Measurements from ENCODE around the gene MAP3K6.

The MAP3K6 gene

GRCh38 chr1:27368869-27369582, 2.3 kb upstream of the MAP3K6 start:
- Mint-ChIP-seq H3K4me3 (peak overlapping the region; percentile 42), H3K4me1 (peaks cover 62% of the 10 kb centered on the region), H3K27ac (peak overlapping the region; percentile 52), H3K27me3 (no peaks in the 10 kb centered on the region), H3K9me3 (no peaks in the 10 kb centered on the region), H3K36me3 (no peaks in the 10 kb centered on the region)
- no peak for ATAC-seq

GRCh38 chr1:27367160-27367650, 444 bp upstream of the MAP3K6 start:
- H3K4me3 Mint-ChIP-seq = peak overlapping the region; percentile 78
- H3K9me3 Mint-ChIP-seq = no peaks in the 10 kb centered on the region
- no peaks in the 10 kb centered on the region for H3K36me3 Mint-ChIP-seq
- peak overlapping the region; percentile 36 for H3K27ac Mint-ChIP-seq
- ATAC-seq = no peak
- peaks cover 62% of the 10 kb centered on the region for H3K4me1 Mint-ChIP-seq
- H3K27me3 Mint-ChIP-seq = no peaks in the 10 kb centered on the region

- ATAC-seq = peak; percentile 75
- H3K27ac Mint-ChIP-seq = peak overlapping the region; percentile 83
- H3K36me3 Mint-ChIP-seq = no peaks in the 10 kb centered on the region
- no peaks in the 10 kb centered on the region for H3K9me3 Mint-ChIP-seq
- H3K27me3 Mint-ChIP-seq = no peaks in the 10 kb centered on the region
- peaks cover 56% of the 10 kb centered on the region for H3K4me1 Mint-ChIP-seq
- peak overlapping the region; percentile 93 for H3K4me3 Mint-ChIP-seq
These were observed 699 bp downstream of the MAP3K6 start for GRCh38 chr1:27366113-27366410.

GRCh38 chr1:27365372-27366112, 1.2 kb downstream of the MAP3K6 start:
- no peaks in the 10 kb centered on the region for H3K36me3 Mint-ChIP-seq
- H3K9me3 Mint-ChIP-seq = no peaks in the 10 kb centered on the region
- H3K4me1 Mint-ChIP-seq = peaks cover 61% of the 10 kb centered on the region
- H3K27ac Mint-ChIP-seq = peak overlapping the region; percentile 83
- H3K4me3 Mint-ChIP-seq = peak overlapping the region; percentile 93
- ATAC-seq = peak; percentile 74
- no peaks in the 10 kb centered on the region for H3K27me3 Mint-ChIP-seq

GRCh38 chr1:27364696-27365371, 1.9 kb downstream of the MAP3K6 start:
- Mint-ChIP-seq H3K36me3 (no peaks in the 10 kb centered on the region), H3K27me3 (no peaks in the 10 kb centered on the region), H3K27ac (peak overlapping the region; percentile 83), H3K9me3 (no peaks in the 10 kb centered on the region), H3K4me3 (peak overlapping the region; percentile 93), H3K4me1 (peaks cover 62% of the 10 kb centered on the region)
- no peak for ATAC-seq

GRCh38 chr1:27363766-27364695, 2.7 kb downstream of the MAP3K6 start:
- Mint-ChIP-seq H3K27ac (no peak overlapping the region), H3K4me1 (peaks cover 62% of the 10 kb centered on the region), H3K9me3 (no peaks in the 10 kb centered on the region), H3K36me3 (no peaks in the 10 kb centered on the region), H3K4me3 (no peak overlapping the region), H3K27me3 (no peaks in the 10 kb centered on the region)
- ATAC-seq = no peak

GRCh38 chr1:27361553-27361952, 5.2 kb downstream of the MAP3K6 start:
- H3K27me3 Mint-ChIP-seq = no peaks in the 10 kb centered on the region

GRCh38 chr1:27361044-27361402, 5.7 kb downstream of the MAP3K6 start:
- Mint-ChIP-seq H3K4me3 (peak overlapping the region; percentile 74), H3K4me1 (peaks cover 71% of the 10 kb centered on the region), H3K36me3 (no peaks in the 10 kb centered on the region), H3K27me3 (no peaks in the 10 kb centered on the region), H3K9me3 (no peaks in the 10 kb centered on the region), H3K27ac (peak overlapping the region; percentile 60)
- ATAC-seq = no peak

More at GRCh38 chr1:27361553-27361952, 5.2 kb downstream of the MAP3K6 start:
- Mint-ChIP-seq H3K4me3 (peak overlapping the region; percentile 37), H3K27ac (peak overlapping the region; percentile 60), H3K9me3 (no peaks in the 10 kb centered on the region), H3K4me1 (peaks cover 66% of the 10 kb centered on the region), H3K36me3 (no peaks in the 10 kb centered on the region)
- no peak for ATAC-seq

GRCh38 chr1:27360159-27361043, 6.4 kb downstream of the MAP3K6 start:
- no peaks in the 10 kb centered on the region for H3K36me3 Mint-ChIP-seq
- peaks cover 71% of the 10 kb centered on the region for H3K4me1 Mint-ChIP-seq
- peak overlapping the region; percentile 74 for H3K4me3 Mint-ChIP-seq
- no peaks in the 10 kb centered on the region for H3K27me3 Mint-ChIP-seq
- peak overlapping the region; percentile 60 for H3K27ac Mint-ChIP-seq
- H3K9me3 Mint-ChIP-seq = no peaks in the 10 kb centered on the region
- peak; percentile 43 for ATAC-seq

GRCh38 chr1:27359822-27360158, 7.0 kb downstream of the MAP3K6 start:
- Mint-ChIP-seq H3K4me3 (peak overlapping the region; percentile 74), H3K9me3 (no peaks in the 10 kb centered on the region), H3K27ac (peak overlapping the region; percentile 60), H3K27me3 (no peaks in the 10 kb centered on the region), H3K4me1 (peaks cover 69% of the 10 kb centered on the region), H3K36me3 (no peaks in the 10 kb centered on the region)
- no peak for ATAC-seq

GRCh38 chr1:27358928-27359313, 7.8 kb downstream of the MAP3K6 start:
- ATAC-seq = no peak
- no peak overlapping the region for H3K27ac Mint-ChIP-seq
- no peaks in the 10 kb centered on the region for H3K9me3 Mint-ChIP-seq
- no peak overlapping the region for H3K4me3 Mint-ChIP-seq
- no peaks in the 10 kb centered on the region for H3K27me3 Mint-ChIP-seq
- peaks cover 61% of the 10 kb centered on the region for H3K4me1 Mint-ChIP-seq
- no peaks in the 10 kb centered on the region for H3K36me3 Mint-ChIP-seq

- Mint-ChIP-seq H3K27ac (no peak overlapping the region), H3K27me3 (no peaks in the 10 kb centered on the region), H3K9me3 (no peaks in the 10 kb centered on the region), H3K4me1 (peaks cover 56% of the 10 kb centered on the region), H3K36me3 (no peaks in the 10 kb centered on the region), H3K4me3 (peak overlapping the region; percentile 74)
- no peak for ATAC-seq
These were observed 8.5 kb downstream of the MAP3K6 start for GRCh38 chr1:27358038-27358927.

- peak; percentile 75 for ATAC-seq
- H3K4me1 Mint-ChIP-seq = peaks cover 56% of the 10 kb centered on the region
- no peaks in the 10 kb centered on the region for H3K27me3 Mint-ChIP-seq
- no peaks in the 10 kb centered on the region for H3K9me3 Mint-ChIP-seq
- H3K4me3 Mint-ChIP-seq = peak overlapping the region; percentile 74
- no peaks in the 10 kb centered on the region for H3K36me3 Mint-ChIP-seq
- peak overlapping the region; percentile 58 for H3K27ac Mint-ChIP-seq
These were observed 9.3 kb downstream of the MAP3K6 start for GRCh38 chr1:27357281-27358037.

Measured in stimulated activated memory B cell treated with anti-CD40 and anti-IgM and Interleukin-4, amounts not matched to agents 10 μg/mL and 1 μg/mL and 100 μg/mL, for 72 hours (primary cell).